Esophagus mucosa (tissue), 1 donor: ENCODE data around the gene GABARAPL1. TPM values are rescaled to one million over a fixed set of nuclear protein-coding genes. Genes with fewer than 3 reads are reported as not detected.
"Not testable (repeated sequence)": the region's sequence is repeated elsewhere in the genome, so short reads cannot be mapped to it uniquely, and the experiment has no call there.

Experiments used
- ATAC-seq: fragments of 200-7000 bp; cut with Tn5 transposase; one replicate; pipeline ENCODE4 v1.9.1; 2020
- total RNA-seq: library from RNA; stranded (reverse); gene quantifications from one replicate; pipeline ENCODE4 v1.2.4, GENCODE V29; 2023
- donor health status: DM: yes; HTN: yes; CAD: no.

Gene GABARAPL1
- total RNA-seq, 1 donor from 2014 or later: 8.1 TPM

DNA sequence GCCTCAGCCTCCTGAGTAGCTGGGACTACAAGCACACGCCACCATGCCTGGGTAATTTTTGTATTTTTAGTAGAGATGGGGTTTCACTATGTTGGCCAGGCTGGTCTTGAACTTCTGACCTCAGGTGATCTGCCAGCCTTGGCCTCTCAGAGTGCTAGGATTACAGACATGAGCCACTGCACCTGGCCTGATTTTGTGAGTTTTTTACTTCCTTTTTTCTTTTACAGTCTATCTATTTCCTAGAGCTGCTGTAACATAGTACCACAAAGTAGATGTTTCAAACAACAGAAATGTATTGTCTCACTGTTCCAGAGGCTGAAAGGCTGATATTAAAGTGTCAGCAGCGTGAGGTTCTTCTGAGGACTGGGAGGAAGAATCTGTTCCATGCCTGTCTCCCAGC, 8.2 kb upstream of the GABARAPL1 start:
- not testable (repeated sequence) for ATAC-seq

GRCh38 chr12:10205220-10205807, 7.4 kb upstream of the GABARAPL1 start:
- ATAC-seq: no peak

DNA sequence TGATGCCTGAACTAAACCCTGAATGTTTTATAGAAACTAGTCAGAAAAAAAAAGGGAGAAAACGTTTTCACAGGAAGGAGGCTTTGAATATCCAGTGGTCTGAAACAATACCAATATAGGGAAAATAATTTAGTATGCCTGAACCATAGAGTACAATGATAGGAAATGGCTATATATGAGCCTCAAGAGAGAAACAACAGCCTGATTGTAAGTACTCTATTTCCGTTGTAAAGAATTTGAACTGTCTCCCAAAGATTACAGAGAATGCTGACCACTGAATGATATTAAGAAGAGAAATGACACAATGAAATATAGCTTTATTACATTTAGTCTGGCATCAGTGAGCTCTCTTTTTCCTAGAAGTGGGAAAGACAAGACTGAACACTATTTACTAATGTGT, 5.5 kb upstream of the GABARAPL1 start:
- ATAC-seq: no peak

DNA sequence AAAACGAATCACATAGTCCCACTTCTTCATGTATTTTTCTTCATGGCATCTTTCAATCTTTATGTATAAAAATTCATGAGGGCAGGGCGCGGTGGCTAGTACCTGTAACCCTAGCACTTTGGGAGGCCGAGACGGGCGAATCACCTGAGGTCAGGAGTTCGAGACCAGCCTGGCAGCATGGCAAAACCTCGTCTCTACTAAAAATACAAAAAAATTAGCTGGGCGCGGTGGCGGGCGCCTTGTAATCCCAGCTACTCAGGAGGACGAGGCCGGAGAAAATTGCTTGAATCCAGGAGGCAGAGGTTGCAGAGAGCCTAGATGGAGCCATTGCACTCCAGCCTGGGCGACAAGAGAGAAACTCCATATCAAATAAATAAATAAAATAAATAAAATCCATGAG, 2.5 kb upstream of the GABARAPL1 start:
- ATAC-seq: no peak

DNA sequence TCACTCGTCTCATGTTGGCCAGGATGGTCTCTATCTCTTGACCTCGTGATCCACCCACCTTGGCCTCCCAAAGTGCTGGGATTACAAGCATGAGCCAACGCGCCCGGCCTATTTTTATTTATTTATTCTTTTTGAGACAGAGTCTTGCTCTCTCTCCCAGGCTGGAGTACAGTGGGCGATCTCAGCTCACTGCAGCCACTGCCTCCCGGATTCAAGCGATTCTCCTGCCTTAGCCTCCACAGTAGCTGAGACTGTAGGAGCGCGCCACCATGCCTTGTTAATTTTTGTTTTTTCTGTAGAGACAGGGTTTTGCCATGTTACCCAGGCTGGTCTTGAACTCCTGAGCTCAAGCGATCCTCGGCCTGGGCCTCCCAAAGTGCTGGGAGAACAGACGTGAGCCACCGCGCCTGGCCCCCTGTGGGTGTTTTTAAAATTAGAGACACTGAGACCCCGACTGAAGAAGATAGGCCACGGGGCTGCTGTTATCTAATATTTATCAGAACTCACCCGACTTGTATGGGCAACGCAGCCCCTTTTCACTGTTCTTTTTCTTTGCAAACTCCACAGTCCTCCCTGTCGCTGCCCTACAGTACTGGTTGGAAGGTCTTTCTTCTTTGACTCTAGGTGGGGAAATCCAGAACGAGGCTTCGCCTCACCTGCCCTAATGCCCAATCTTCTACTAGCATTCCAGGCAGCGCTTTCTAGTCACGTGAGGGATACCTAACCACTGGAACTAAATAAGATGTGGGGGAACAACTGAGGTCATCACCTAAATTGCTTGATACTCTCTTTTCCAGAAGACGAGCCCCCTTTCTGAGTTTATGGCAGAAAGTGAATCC, 1.4 kb upstream of the GABARAPL1 start:
- no peak for ATAC-seq

- peak; percentile 98 for ATAC-seq
Observed at GRCh38 chr12:10211940-10212738, 538 bp upstream of the GABARAPL1 start.

DNA sequence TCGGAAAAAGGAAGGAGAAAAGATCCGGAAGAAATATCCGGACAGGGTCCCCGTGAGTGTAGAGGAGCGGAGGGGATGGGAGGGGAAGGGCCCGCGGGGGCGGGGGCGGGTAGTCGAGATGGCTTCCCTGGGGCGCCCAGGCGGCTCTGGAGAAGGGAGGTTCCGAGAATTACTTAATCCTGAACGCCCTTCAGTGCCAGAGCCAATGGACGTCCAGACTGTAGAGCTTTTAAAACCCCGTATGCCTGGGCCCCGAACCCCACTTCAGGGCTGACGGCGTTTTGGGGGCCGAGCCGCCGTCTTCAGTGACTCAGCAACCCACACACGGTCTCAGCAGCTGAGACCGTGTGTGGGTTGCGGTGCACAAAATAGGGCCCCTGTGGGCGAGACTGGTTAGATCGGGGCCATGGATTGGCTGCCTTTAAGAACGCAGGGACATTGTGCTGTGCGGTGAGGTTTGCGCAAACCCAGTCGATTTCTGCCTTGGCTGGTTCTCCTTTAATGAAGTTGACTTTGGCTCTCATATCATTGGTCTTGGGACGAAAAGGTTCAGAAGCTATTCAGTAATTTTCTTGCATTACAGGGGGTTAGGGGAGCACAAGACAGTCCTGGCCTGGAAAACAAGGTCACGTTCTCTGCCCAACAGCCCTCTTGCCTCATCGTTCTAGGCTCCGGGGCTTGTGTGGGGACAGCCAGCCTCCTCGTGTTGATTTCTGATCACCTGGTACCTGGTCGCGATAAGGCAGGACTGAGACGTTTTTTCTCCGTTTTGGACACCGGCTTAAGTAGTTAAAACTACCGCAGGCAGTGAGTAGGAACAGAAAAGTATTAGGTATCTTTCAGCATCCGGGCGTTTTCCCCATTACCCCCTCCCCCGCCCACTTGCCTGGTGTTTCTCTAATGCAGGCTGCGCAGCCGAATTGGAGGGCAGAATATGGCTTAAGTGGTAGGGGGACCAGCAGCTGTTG, 775 bp downstream of the GABARAPL1 start:
- ATAC-seq: peak; percentile 48

- ATAC-seq: no peak
Observed at GRCh38 chr12:10214136-10214894, 1.6 kb downstream of the GABARAPL1 start.

GRCh38 chr12:10214895-10215267, 2.2 kb downstream of the GABARAPL1 start:
- no peak for ATAC-seq

GRCh38 chr12:10215436-10215835, 2.8 kb downstream of the GABARAPL1 start:
- no peak for ATAC-seq

DNA sequence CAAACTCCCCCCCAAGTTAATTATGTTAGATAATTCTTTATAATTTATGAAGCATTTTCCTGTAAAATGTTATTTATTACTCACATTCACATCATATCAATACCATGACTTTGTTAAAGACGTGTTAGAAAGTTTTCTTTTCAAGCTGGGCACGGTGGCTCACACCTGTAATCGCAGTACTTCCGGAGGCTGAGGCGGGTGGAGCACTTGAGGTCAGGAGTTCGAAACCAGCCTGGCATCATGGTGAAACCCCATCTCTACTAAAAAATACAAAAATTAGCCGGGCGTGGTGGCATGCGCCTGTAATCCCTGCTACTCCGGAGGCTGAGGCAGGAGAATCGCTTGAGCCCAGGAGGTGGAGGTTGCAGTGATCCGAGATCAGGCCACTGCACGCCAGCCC, 3.3 kb downstream of the GABARAPL1 start:
- ATAC-seq: not testable (repeated sequence)

- ATAC-seq: no peak
Observed at GRCh38 chr12:10218021-10218420, 5.3 kb downstream of the GABARAPL1 start.

DNA sequence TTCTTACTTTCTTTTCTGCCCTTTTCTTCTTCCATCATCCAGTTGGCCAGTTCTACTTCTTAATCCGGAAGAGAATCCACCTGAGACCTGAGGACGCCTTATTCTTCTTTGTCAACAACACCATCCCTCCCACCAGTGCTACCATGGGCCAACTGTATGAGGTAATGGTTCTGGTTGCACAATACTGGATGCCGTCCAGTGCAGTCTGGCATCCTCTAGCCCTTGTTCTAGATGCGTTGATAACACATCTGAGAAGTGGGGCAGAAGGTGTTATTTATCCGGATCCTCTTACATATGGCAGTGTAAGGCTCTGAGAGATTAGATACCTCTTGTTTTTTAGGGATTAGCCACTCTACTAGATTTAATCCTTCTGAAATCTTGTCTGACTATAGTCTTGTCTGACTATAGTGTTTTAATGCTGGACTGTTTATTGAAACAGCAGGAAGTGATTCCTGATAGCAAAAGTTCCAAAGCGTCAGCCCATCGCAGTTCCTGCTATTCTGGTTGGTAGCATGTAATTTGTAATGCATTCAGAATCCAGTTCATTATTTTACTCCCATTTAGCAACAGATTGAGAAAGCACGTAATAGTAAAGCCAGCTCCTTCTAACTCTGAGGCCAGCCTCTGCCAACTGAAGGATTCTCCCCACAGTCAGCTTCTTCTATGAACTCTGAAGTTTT, 7.9 kb downstream of the GABARAPL1 start:
- peak; percentile 80 for ATAC-seq

- ATAC-seq: no peak
Observed at GRCh38 chr12:10221846-10222245, 9.2 kb downstream of the GABARAPL1 start.

DNA sequence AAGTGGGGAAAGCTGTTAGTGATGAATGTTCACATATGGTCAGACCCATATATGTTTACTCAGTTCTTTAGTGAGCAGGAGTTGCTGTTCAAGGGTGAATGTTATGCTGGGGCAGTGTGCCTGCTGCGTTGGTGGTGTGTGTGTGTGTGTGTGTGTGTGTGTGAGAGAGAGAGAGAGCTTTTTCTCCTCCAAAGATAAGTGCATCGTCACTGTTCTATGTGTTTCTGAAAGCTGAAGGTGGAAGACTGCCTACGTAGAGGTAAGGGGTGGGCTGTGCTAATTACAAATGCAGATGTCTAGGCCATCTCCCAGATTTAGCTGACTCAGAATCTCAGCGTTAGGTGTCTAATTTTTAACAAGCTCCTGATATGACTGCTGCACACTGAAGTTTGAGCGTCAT, 10.5 kb downstream of the GABARAPL1 start:
- no peak for ATAC-seq

- not testable (repeated sequence) for ATAC-seq
Observed at GRCh38 chr12:10225426-10225825, 12.7 kb downstream of the GABARAPL1 start.

- ATAC-seq: no peak
Observed at GRCh38 chr12:10226086-10226485, 13.4 kb downstream of the GABARAPL1 start.

GRCh38 chr12:10226731-10227130, 14.1 kb downstream of the GABARAPL1 start:
- ATAC-seq: no peak

- no peak for ATAC-seq
Observed at GRCh38 chr12:10227648-10228047, 15.0 kb downstream of the GABARAPL1 start.

GRCh38 chr12:10234562-10234961, 21.9 kb downstream of the GABARAPL1 start:
- ATAC-seq: no peak
